CD14-positive monocyte (primary cell): ENCODE results near the gene ZNF76. TPM values are rescaled to one million over a fixed set of nuclear protein-coding genes. Genes with fewer than 3 reads are reported as not detected.

Experiments
- DNase-seq, 3 donors: peaks; one replicate each; pipeline ENCODE4 v3.0.0-alpha.2; 2011 to 2022
- H2AFZ ChIP-seq: 2 replicates; pipeline ENCODE4 v1.6.0; 2012; ENCODE audit warnings: mild to moderate bottlenecking, low read depth, low read length, inconsistent platforms; ENCODE audit not compliant: insufficient read depth, poor library complexity, severe bottlenecking
- H3K27ac ChIP-seq, 2 donors: 1 replicate in 1 of 2; 2 replicates in 1 of 2; pipeline ENCODE4 v1.5.1; 2012 to 2013; ENCODE audit warnings: low read length in 2 of 2, control low read depth in 1 of 2, inconsistent platforms in 1 of 2, low read depth in 1 of 2, mild to moderate bottlenecking in 1 of 2
- H3K27me3 ChIP-seq, 2 donors: one replicate each; pipeline versions ENCODE4 v1.6.0 to v1.6.1; 2011 to 2013; ENCODE audit warnings: low read length in 2 of 2; ENCODE audit not compliant: control insufficient read depth in 2 of 2, insufficient read depth in 2 of 2
- H3K36me3 ChIP-seq, 2 donors: replicated peaks in 1 of 2; 1 replicate in 1 of 2; 2 replicates in 1 of 2; pipeline versions ENCODE4 v1.5.1 to v1.6.1; 2012 to 2013; ENCODE audit warnings: low read length in 2 of 2, control low read depth in 1 of 2, inconsistent platforms in 1 of 2, mild to moderate bottlenecking in 1 of 2; ENCODE audit not compliant: insufficient read depth in 2 of 2, control insufficient read depth in 1 of 2
- H3K4me1 ChIP-seq, 2 donors: 1 replicate in 1 of 2; 2 replicates in 1 of 2; pipeline versions ENCODE4 v1.5.1 to v1.6.1; 2012 to 2013; ENCODE audit warnings: low read length in 2 of 2, control low read depth in 1 of 2, inconsistent platforms in 1 of 2, mild to moderate bottlenecking in 1 of 2, moderate library complexity in 1 of 2; ENCODE audit not compliant: insufficient read depth in 2 of 2, control insufficient read depth in 1 of 2
- H3K4me2 ChIP-seq: replicated peaks from 2 replicates; pipeline ENCODE3; 2012; ENCODE audit warnings: low read length, moderate library complexity, mild to moderate bottlenecking; ENCODE audit not compliant: poor library complexity, severe bottlenecking; ENCODE audit errors: extremely low read depth
- H3K4me3 ChIP-seq, 3 experiments: fragments of 200-600 bp in 1 of 3; sonication (generic) in 1 of 3; replicated peaks in 1 of 3; 1 replicate in 2 of 3; 2 replicates in 1 of 3; pipeline ENCODE4 v1.5.1; 2011 to 2013; ENCODE audit warnings: low read length in 3 of 3, mild to moderate bottlenecking in 3 of 3, control low read depth in 2 of 3, low read depth in 2 of 3, inconsistent platforms in 1 of 3, moderate library complexity in 1 of 3
- H3K79me2 ChIP-seq: 2 replicates; pipeline ENCODE4 v1.6.0; 2012; ENCODE audit warnings: mild to moderate bottlenecking, control low read depth, inconsistent platforms, low read length, moderate library complexity; ENCODE audit not compliant: insufficient read depth
- H3K9ac ChIP-seq: 2 replicates; pipeline ENCODE4 v1.6.0; 2017; ENCODE audit warnings: low read length, mild to moderate bottlenecking; ENCODE audit not compliant: insufficient read depth, poor library complexity, severe bottlenecking
- H3K9me3 ChIP-seq, 2 donors: replicated peaks in 1 of 2; 1 replicate in 1 of 2; 2 replicates in 1 of 2; pipeline versions ENCODE4 v1.5.1 to v1.6.1; 2012 to 2013; ENCODE audit warnings: low read length in 2 of 2, control low read depth in 1 of 2; ENCODE audit not compliant: control insufficient read depth in 1 of 2, insufficient read depth in 1 of 2
- H4K20me1 ChIP-seq: 2 replicates; pipeline ENCODE4 v1.6.0; 2012; ENCODE audit warnings: mild to moderate bottlenecking, low read length, control low read depth, moderate library complexity; ENCODE audit not compliant: insufficient read depth
- H3K27ac Mint-ChIP-seq, 7 donors: one replicate each; pipeline ENCODE4 v1.8.0; 2020; ENCODE audit warnings: mild to moderate bottlenecking in 7 of 7, mixed read lengths in 7 of 7, moderate library complexity in 6 of 7, inconsistent platforms in 2 of 7
- H3K27me3 Mint-ChIP-seq, 3 donors: one replicate each; pipeline ENCODE4 v1.8.0; 2021 to 2022; ENCODE audit warnings: low read depth in 3 of 3, mild to moderate bottlenecking in 3 of 3, mixed read lengths in 3 of 3, moderate library complexity in 3 of 3, inconsistent platforms in 1 of 3
- H3K36me3 Mint-ChIP-seq, 2 donors: one replicate each; pipeline ENCODE4 v1.8.0; 2020; ENCODE audit warnings: mixed read lengths in 2 of 2, inconsistent platforms in 1 of 2, mild to moderate bottlenecking in 1 of 2
- H3K4me1 Mint-ChIP-seq: one replicate; pipeline ENCODE4 v1.8.0; 2020; ENCODE audit warnings: mild to moderate bottlenecking, mixed read lengths
- H3K4me3 Mint-ChIP-seq, 2 donors: one replicate each; pipeline ENCODE4 v1.8.0; 2020; ENCODE audit warnings: mild to moderate bottlenecking in 2 of 2, mixed read lengths in 2 of 2, moderate library complexity in 1 of 2
- H3K9me3 Mint-ChIP-seq, 7 donors: one replicate each; pipeline ENCODE4 v1.8.0; 2020 to 2022; ENCODE audit warnings: mixed read lengths in 7 of 7, mild to moderate bottlenecking in 6 of 7, moderate library complexity in 6 of 7, inconsistent platforms in 2 of 7
- WGBS: methylation state at CpG from one replicate; pipeline ENCODE4 v1.1.5; 2013; ENCODE audit warnings: missing lambda C conversion rate; ENCODE audit not compliant: insufficient coverage; 5-methylcytosine and 5-hydroxymethylcytosine counted together
- intact Hi-C, 2 donors: fragments of 100-400 bp; cut with micrococcal nuclease; formaldehyde crosslinking; loops; one replicate each; pipeline versions ENCODE4 v1.15.0 to v1.15.1; 2023
- polyA plus RNA-seq, 3 donors: library from polyadenylated mRNA; depleted of rRNA in 1 of 3; unstranded in 2 of 3; stranded (reverse) in 1 of 3; fragments of 300-500 nt in 2 of 3; fragments of >200 nt in 1 of 3; fragmentation: Illumina TruSeq in 2 of 3; gene quantifications; 1 replicate in 2 of 3; 2 replicates in 1 of 3; pipeline ENCODE4 v1.2.3, GENCODE V29; 2012 to 2021
- TF ChIP-seq, protein P1 (sequence below): fragments of 200-600 bp; IDR thresholded peaks from one replicate; pipeline ENCODE4 v1.8.0; 2022; ENCODE audit warnings: antibody characterized with exemption, mild to moderate bottlenecking

Gene ZNF76
- polyA plus RNA-seq, 3 donors, result 6.8 to 49.7 (median 9.6) TPM

DNA sequence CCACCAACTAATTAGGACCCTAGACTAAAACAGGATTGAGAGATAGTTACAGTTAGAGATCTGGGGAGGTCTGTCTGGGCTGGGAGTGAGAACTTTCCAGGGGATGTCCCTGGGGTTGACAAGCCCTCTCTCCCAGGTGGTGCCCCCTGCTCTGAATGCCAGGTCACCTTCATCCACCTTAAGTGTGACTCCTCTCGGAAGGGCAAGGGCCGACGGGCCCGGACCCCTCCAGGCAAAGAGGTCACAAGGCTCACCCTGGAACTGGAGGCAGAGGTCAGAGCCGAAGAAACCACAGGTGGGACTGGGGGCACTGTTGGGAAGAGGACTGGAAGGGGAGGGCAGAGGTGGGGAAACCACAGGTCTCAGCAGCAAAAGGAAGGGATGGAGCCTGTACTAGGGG, 17.0 kb upstream of the ZNF76 start:
- Mint-ChIP-seq H3K27ac (peak overlapping the region in 1 of 7 donors; percentile 10), H3K4me1 (peaks cover 10% of the 10 kb centered on the region), H3K9me3 (no peaks in the 10 kb centered on the region), H3K4me3 (no peak overlapping the region), H3K36me3 (peaks cover 0 to 9% of the 10 kb centered on the region in 2 donors), H3K27me3 (peaks cover 0 to 3% (median 2%) of the 10 kb centered on the region in 3 donors)
- Histone ChIP-seq H3K9ac (no peak overlapping the region), H3K4me1 (peaks cover 0 to 4% of the 10 kb centered on the region in 2 donors), H2AFZ (no peak overlapping the region), H3K27ac (no peak overlapping the region), H3K4me2 (no peak overlapping the region), H4K20me1 (no peaks in the 10 kb centered on the region), H3K27me3 (no peaks in the 10 kb centered on the region), H3K9me3 (no peaks in the 10 kb centered on the region), H3K36me3 (no peaks in the 10 kb centered on the region), H3K4me3 (no peak overlapping the region), H3K79me2 (no peaks in the 10 kb centered on the region)
- TF ChIP-seq, protein P1, sequence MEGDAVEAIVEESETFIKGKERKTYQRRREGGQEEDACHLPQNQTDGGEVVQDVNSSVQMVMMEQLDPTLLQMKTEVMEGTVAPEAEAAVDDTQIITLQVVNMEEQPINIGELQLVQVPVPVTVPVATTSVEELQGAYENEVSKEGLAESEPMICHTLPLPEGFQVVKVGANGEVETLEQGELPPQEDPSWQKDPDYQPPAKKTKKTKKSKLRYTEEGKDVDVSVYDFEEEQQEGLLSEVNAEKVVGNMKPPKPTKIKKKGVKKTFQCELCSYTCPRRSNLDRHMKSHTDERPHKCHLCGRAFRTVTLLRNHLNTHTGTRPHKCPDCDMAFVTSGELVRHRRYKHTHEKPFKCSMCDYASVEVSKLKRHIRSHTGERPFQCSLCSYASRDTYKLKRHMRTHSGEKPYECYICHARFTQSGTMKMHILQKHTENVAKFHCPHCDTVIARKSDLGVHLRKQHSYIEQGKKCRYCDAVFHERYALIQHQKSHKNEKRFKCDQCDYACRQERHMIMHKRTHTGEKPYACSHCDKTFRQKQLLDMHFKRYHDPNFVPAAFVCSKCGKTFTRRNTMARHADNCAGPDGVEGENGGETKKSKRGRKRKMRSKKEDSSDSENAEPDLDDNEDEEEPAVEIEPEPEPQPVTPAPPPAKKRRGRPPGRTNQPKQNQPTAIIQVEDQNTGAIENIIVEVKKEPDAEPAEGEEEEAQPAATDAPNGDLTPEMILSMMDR, result no peak
- no peak for DNase-seq
- WGBS, result 97% methylated on average over 5 of the region's 5 CpGs
- intact Hi-C loops, result loop anchor here in 1 of 2 donors (10.0 kb wide), 1 partner anchor 258 kb away; no protein-coding TSS in a partner anchor

DNA sequence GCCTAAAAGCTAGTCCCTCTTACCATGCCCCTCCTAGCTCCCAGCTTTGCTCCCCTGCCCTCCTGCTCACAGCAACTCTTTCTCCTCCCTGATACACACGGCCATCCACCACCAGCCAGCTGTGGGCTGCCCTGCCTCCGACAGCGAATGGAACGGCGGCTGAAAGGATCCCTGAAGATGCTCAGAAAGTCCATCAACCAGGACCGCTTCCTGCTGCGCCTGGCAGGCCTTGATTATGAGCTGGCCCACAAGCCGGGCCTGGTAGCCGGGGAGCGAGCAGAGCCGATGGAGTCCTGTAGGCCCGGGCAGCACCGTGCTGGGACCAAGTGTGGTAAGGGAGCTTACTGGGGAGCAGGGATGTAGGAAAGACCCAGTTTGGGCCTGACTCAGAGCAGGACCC, 16.6 kb upstream of the ZNF76 start:
- Mint-ChIP-seq H3K4me3 (no peak overlapping the region), H3K27me3 (peaks cover 0 to 3% (median 2%) of the 10 kb centered on the region in 3 donors), H3K9me3 (no peaks in the 10 kb centered on the region), H3K27ac (no peak overlapping the region), H3K4me1 (peaks cover 10% of the 10 kb centered on the region), H3K36me3 (peaks cover 0 to 9% of the 10 kb centered on the region in 2 donors)
- 95% methylated on average over 11 of the region's 13 CpGs for WGBS
- H3K27me3 ChIP-seq, result no peaks in the 10 kb centered on the region
- no peaks in the 10 kb centered on the region for H3K9me3 ChIP-seq
- H3K4me3 ChIP-seq, result no peak overlapping the region
- H3K27ac ChIP-seq, result no peak overlapping the region
- H3K4me2 ChIP-seq, result no peak overlapping the region
- H3K9ac ChIP-seq, result no peak overlapping the region
- H3K79me2 ChIP-seq, result no peaks in the 10 kb centered on the region
- no peaks in the 10 kb centered on the region for H3K36me3 ChIP-seq
- no peak overlapping the region for H2AFZ ChIP-seq
- no peaks in the 10 kb centered on the region for H4K20me1 ChIP-seq
- TF ChIP-seq, protein P1, result no peak
- intact Hi-C loops, result loop anchor here in 1 of 2 donors (10.0 kb wide), 1 partner anchor 258 kb away; no protein-coding TSS in a partner anchor
- H3K4me1 ChIP-seq, result peaks cover 0 to 4% of the 10 kb centered on the region in 2 donors
- DNase-seq, result no peak
